ENCODE data around the gene RPL41.

Gene RPL41

GRCh38 chr12:56126732-56127239, 10.4 kb downstream of the RPL41 start:
- in situ Hi-C loops (cut with MboI; ENCODE audit: low sequenced_read_pairs) = loop anchor here (10.0 kb wide), 1 partner anchor 338 kb away; the partner anchor contains the start of gene SPRYD4

- in situ Hi-C loops (cut with MboI; ENCODE audit: low sequenced_read_pairs) = loop anchor here (10.0 kb wide), 1 partner anchor 337 kb away; the partner anchor contains the start of gene SPRYD4
Measured at GRCh38 chr12:56127485-56127887, 11.1 kb downstream of the RPL41 start.

GRCh38 chr12:56127888-56128669, 11.6 kb downstream of the RPL41 start, which contains the start of gene ESYT1:
Gene ESYT1 (plus strand): TSS chr12:56128267. CDS start chr12:56128320, 53 bp downstream.
- in situ Hi-C loops (cut with MboI; ENCODE audit: low sequenced_read_pairs) = loop anchor here (10.0 kb wide), 1 partner anchor 337 kb away; the partner anchor contains the start of gene SPRYD4

GRCh38 chr12:56128670-56129205, 12.3 kb downstream of the RPL41 start:
- in situ Hi-C loops (cut with MboI; ENCODE audit: low sequenced_read_pairs) = loop anchor here (10.0 kb wide), 1 partner anchor 336 kb away; the partner anchor contains the start of gene SPRYD4

- in situ Hi-C loops (cut with MboI; ENCODE audit: low sequenced_read_pairs) = loop anchor here (10.0 kb wide), 1 partner anchor 335 kb away; the partner anchor contains the start of gene SPRYD4
Measured at GRCh38 chr12:56129206-56129941, 12.9 kb downstream of the RPL41 start.

GRCh38 chr12:56129942-56130495, 13.6 kb downstream of the RPL41 start:
- in situ Hi-C loops (cut with MboI; ENCODE audit: low sequenced_read_pairs) = loop anchor here (5.0 to 10.0 kb wide), 2 partner anchors 37 to 335 kb away; partner anchors contain the start of gene SPRYD4

GRCh38 chr12:56130876-56131275, 14.4 kb downstream of the RPL41 start:
- in situ Hi-C loops (cut with MboI; ENCODE audit: low sequenced_read_pairs) = loop anchor here (5.0 kb wide), 1 partner anchor 36 kb away; no protein-coding TSS in a partner anchor

- in situ Hi-C loops (cut with MboI; ENCODE audit: low sequenced_read_pairs) = loop anchor here (5.0 kb wide), 1 partner anchor 32 kb away; no protein-coding TSS in a partner anchor
Measured at GRCh38 chr12:56134897-56135296, 18.5 kb downstream of the RPL41 start.

- in situ Hi-C loops (cut with MboI; ENCODE audit: low sequenced_read_pairs) = no loop called here
Measured at GRCh38 chr12:56137853-56138571, 21.6 kb downstream of the RPL41 start.

GRCh38 chr12:56141946-56142784, 25.7 kb downstream of the RPL41 start:
- in situ Hi-C loops (cut with MboI; ENCODE audit: low sequenced_read_pairs) = no loop called here

- in situ Hi-C loops (cut with MboI; ENCODE audit: low sequenced_read_pairs) = no loop called here
Measured at GRCh38 chr12:56143217-56143616, 26.8 kb downstream of the RPL41 start.

- in situ Hi-C loops (cut with MboI; ENCODE audit: low sequenced_read_pairs) = no loop called here
Measured at GRCh38 chr12:56143870-56144269, 27.4 kb downstream of the RPL41 start.

GRCh38 chr12:56145217-56145616, 28.8 kb downstream of the RPL41 start:
- in situ Hi-C loops (cut with MboI; ENCODE audit: low sequenced_read_pairs) = no loop called here

- in situ Hi-C loops (cut with MboI; ENCODE audit: low sequenced_read_pairs) = no loop called here
Measured at GRCh38 chr12:56146492-56147460, 30.3 kb downstream of the RPL41 start.

- in situ Hi-C loops (cut with MboI; ENCODE audit: low sequenced_read_pairs) = no loop called here
Measured at GRCh38 chr12:56150563-56150962, 34.1 kb downstream of the RPL41 start.

GRCh38 chr12:56151672-56152131, 35.3 kb downstream of the RPL41 start:
- in situ Hi-C loops (cut with MboI; ENCODE audit: low sequenced_read_pairs) = no loop called here

- in situ Hi-C loops (cut with MboI; ENCODE audit: low sequenced_read_pairs) = no loop called here
Measured at GRCh38 chr12:56152132-56152755, 35.8 kb downstream of the RPL41 start, which contains the start of gene MYL6B. Gene MYL6B (plus strand): TSS chr12:56152587. CDS start chr12:56153919, 1,332 bp downstream.

All from HL-60/S4 (cell line).